Epithelial cell of proximal tubule (primary cell): ENCODE data around the gene SRMS. TPM values are rescaled to one million over a fixed set of nuclear protein-coding genes. Genes with fewer than 3 reads are reported as not detected.

Source experiments
- DNase-seq: peaks from one replicate; pipeline ENCODE4 v3.0.0-alpha.2; 2011; ENCODE audit warnings: low read depth
- H3K4me3 ChIP-seq: 2 replicates; pipeline ENCODE4 v1.5.1; 2011; ENCODE audit warnings: low read depth, mild to moderate bottlenecking, low read length
- total RNA-seq: library from RNA; depleted of rRNA; stranded (reverse); fragments of >200 nt; gene quantifications from 2 replicates; pipeline ENCODE4 v1.2.3, GENCODE V29; 2015
- TF ChIP-seq, protein P1 (sequence below): conservative IDR thresholded peaks from 2 replicates; pipeline ENCODE4 v1.5.1; 2012; ENCODE audit warnings: low read depth, mild to moderate bottlenecking, low read length

SRMS gene
- total RNA-seq, 1 donor from 2014 or later = not detected

DNA sequence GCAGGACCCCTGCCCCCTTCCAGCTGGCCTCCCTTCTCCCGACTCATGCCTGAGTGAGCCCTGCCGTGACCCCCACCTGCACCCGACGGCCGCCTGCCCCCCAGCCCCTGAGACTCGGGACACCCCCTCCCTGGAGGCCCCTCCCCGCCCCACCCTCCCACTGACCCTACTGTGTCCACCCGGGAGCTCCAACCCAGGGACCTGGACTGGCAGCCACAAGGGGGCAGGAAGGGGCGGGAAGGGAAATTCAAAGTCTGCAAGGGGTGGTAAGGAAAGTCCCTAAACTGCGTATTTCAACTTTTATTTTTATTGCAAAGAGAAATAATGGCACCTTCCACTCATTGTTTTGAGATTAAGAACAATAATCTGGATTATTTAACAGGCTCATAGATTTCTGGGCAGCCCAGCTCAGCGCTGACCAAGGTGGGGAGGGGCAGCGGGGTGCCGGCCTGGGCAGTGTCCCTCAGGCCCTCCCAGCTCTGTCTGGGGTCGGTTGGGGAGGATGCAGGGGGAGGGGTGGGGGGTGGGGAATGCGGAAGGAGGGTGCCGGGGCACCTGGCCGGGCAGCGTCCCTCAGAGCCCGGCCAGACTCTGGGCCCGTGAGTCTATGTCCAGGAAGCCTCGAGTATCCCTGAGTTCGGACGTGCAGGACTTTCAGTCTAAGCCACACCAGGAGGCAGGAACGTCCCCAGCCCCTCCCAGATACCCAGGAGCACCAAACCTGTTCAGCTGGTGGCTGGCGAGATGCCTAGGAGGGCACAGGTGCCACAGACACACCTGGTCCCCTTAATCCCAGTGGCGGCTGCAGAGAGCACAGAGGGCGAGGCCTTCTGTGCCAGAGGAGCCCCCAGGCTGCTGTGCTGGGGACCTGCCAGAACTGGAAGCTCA lies 9.1 kb downstream of the SRMS start:
- no peak for DNase-seq
- H3K4me3 ChIP-seq = peak overlapping the region; percentile 46
- TF ChIP-seq, protein P1, sequence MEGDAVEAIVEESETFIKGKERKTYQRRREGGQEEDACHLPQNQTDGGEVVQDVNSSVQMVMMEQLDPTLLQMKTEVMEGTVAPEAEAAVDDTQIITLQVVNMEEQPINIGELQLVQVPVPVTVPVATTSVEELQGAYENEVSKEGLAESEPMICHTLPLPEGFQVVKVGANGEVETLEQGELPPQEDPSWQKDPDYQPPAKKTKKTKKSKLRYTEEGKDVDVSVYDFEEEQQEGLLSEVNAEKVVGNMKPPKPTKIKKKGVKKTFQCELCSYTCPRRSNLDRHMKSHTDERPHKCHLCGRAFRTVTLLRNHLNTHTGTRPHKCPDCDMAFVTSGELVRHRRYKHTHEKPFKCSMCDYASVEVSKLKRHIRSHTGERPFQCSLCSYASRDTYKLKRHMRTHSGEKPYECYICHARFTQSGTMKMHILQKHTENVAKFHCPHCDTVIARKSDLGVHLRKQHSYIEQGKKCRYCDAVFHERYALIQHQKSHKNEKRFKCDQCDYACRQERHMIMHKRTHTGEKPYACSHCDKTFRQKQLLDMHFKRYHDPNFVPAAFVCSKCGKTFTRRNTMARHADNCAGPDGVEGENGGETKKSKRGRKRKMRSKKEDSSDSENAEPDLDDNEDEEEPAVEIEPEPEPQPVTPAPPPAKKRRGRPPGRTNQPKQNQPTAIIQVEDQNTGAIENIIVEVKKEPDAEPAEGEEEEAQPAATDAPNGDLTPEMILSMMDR = no peak

DNA sequence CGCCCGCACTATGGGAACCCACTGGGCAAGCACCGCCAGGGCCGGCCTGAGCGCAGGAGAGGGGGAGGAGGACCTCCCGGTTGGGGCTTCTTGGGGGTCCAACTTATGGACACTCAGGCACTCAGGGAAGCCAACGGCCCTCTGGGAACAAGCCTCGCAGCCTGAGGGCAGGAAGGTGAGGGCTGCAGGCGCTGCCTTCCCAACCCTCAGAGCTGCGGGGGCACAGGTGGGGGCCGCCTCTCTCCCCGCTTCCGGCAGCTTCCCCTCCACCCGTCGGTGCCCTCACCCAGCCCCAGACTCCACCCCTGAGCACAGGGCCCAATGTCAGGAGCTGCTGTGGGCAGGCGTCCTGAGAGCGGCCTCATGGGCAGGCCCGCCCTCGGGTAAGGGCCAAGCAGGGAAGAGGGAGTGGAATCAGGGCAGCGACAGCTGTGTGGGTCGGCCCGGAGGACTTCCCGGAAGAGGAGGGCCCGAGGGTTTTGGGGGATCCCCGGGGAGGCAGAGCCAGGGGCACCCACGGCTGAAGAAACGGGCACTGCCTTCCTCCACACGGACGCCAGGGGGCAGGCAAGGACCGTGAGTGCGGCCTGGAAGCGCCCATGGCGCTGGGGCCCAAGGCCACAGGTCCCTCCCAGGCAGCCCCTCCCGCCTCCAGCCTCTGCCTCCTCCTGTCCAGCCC lies 9.9 kb downstream of the SRMS start:
- DNase-seq = peak; percentile 52
- TF ChIP-seq, protein P1 = peak; percentile 79
- H3K4me3 ChIP-seq = peak overlapping the region; percentile 46

DNA sequence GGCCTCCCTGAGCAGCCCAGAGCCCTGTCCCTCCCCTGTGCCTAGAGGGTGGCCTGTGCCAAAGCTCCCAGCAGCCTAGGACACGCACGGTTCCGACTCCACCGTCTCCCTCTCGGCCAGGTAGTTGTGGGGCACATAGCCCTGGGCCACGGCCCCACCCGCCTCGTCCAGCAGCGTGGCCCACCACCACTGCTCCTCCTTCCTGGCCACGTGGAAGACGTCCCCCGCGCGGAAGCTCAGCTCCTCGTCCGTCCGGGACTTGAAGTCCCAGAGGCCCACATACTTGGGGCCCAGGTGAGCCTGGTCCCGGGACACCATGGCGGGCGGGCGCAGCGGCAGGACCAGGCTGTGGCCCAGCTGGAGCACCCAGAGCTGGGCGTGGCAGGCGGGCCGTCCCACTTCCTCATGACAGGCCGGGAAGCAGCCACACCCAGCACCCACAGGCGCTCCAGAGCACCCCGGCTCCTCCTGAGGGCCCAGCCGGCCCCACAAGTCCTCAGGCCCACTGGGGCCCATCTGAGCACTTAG lies 10.5 kb downstream of the SRMS start, which contains the start of gene PTK6:
PTK6 (minus strand) TSS at position 380 of the 528 bp plus-strand sequence; CDS start at position 318, 62 bp downstream.
- TF ChIP-seq, protein P1 = no peak
- no peak for DNase-seq
- H3K4me3 ChIP-seq = peak within 1 kb of the TSS; percentile 46

DNA sequence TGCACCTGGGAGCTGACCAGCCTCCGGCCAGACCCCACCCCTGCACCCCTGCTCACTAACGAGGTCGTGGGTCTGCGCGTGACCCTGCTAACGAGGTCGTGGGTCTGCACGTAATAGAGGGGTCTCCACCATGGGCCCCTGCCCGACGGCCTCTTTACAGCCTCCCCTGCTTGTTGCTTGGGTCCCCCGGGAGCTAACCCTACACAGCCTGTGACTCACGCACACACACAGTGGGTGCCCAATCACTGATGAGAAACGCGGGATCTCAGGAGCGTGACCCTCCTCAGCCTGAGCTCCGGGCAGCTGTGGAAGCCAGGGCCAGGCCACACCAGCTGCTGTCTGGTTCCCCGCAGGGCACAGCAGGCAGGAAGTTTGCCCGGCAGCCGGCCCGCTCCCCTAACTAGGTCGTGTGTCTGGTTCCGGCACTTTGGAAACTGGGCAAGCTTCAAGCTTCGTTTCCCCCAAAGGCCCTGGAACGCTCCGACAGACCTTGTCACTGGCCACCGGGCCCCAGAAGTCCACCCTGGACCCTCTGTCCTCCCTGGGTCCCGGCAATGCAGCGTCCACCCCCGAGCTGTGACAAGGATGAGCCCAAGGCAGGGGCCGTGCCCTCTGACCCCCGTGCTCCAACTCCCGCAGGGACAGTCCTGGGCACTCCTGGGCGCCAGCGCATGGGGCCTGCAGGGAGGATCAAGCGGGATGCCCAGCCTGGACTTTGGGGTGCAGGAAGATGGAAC lies 11.1 kb downstream of the SRMS start:
- DNase-seq = no peak
- H3K4me3 ChIP-seq = no peak overlapping the region
- TF ChIP-seq, protein P1 = no peak

DNA sequence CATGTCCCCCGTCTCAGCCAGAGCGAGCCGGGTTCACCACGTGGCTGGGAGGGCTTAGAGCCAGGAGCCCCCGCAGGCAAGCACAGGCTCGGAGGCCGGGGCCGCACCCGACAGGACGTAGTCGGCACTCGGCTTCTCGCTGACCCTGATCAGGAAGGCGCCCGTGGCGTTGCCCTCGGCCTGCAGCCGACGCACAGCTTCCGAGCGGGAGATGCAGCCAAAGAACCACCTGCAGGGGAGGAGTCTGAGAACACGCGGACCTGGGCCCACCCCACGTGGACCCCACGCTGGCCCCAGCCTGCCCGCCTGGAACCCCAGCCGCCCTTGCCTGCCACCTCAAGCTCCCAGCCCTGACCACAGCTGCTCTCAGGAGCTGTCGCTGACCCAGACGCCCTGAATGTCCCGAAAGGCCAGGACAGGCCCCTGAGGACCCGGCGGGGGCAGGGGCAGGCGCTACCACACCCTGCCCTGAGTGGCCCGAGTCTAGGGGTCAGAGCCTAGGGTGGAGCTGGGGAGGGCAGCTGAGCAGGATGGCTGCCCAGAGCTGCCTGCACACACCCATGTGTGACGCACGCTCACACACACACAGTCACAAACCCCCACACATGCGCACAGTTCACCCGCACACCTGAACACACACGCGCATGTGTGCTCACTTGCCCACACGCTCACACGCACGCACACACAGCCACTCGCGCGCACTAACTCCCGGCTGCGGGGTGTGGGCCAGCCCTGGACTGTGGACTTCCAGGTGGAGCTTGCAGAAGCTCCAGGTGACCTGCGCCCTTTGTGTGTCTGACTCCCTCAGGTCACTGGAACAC lies 12.5 kb downstream of the SRMS start:
- H3K4me3 ChIP-seq = no peak overlapping the region
- no peak for DNase-seq
- TF ChIP-seq, protein P1 = no peak

DNA sequence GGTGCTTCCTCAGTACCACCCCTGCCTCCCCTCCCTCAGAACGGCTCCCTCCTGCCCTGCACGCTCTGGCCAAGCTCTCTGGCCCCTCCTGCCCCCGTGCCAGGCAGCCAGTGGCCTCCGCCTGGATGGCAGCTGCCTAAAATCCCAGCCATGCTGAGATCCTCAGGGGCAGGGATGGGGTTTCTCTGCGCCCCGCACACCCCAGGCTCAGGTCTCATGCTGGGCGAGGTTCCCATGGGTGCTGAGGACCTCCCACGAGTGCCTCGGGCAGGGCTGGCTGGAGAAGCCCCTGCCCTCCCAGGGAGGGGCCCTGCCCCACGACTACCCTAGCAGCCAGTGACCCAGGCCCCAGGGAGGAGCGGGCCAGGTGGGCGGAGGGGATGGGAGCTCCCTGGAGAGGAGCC lies 13.1 kb downstream of the SRMS start:
- no peak for DNase-seq
- TF ChIP-seq, protein P1 = no peak
- H3K4me3 ChIP-seq = no peak overlapping the region
